OCI-LY7 (cell line): Measurements from ENCODE around the gene TBCEL. TPM values are rescaled to one million over a fixed set of nuclear protein-coding genes. Genes with fewer than 3 reads are reported as not detected.

Source experiments
- BruUV-seq: library from RNA; stranded (reverse); fragments of 400-500 nt; replicated peaks from 2 replicates; lab custom pipeline; 2021; lab: Mats Ljungman, UMichigan
- CTCF ChIA-PET: fragments of 300-600 bp; sonication (Branson Sonifier 250); formaldehyde crosslinking; loops from one replicate; lab custom pipeline; 2022; ENCODE audit warnings: antibody characterized with exemption; ENCODE audit not compliant: unreplicated experiment; lab: Charles Lee
- POLR2A ChIA-PET: fragments of 300-600 bp; sonication (Branson Sonifier 250); formaldehyde crosslinking; loops from one replicate; lab custom pipeline; 2022; ENCODE audit warnings: antibody characterized with exemption; lab: Charles Lee
- DNase-seq: peaks from one replicate; pipeline ENCODE4 v3.0.0-alpha.2; 2015; ENCODE audit warnings: low spot score
- H2AFZ ChIP-seq: fragments of 200-600 bp; sonication (generic), shearing (Covaris generic); 2 replicates; pipeline ENCODE4 v1.6.1; 2014; ENCODE audit warnings: mild to moderate bottlenecking, antibody characterized with exemption, low read length, moderate library complexity
- H3K27ac ChIP-seq: fragments of 200-600 bp; sonication (generic); 2 replicates; pipeline ENCODE4 v1.5.1; 2014; ENCODE audit warnings: mixed run types, low read depth, mild to moderate bottlenecking, moderate library complexity, low read length, inconsistent platforms; ENCODE audit not compliant: poor library complexity, severe bottlenecking
- H3K36me3 ChIP-seq: fragments of 200-600 bp; sonication (generic); 2 replicates; pipeline ENCODE4 v1.6.1; 2014; ENCODE audit warnings: mild to moderate bottlenecking, antibody characterized with exemption, low read length, moderate library complexity, mixed read lengths; ENCODE audit not compliant: insufficient read depth
- H3K4me1 ChIP-seq: fragments of 200-600 bp; sonication (generic); 2 replicates; pipeline ENCODE4 v1.5.1; 2014; ENCODE audit warnings: mild to moderate bottlenecking, low read length; ENCODE audit not compliant: insufficient read depth, poor library complexity, severe bottlenecking
- H3K4me2 ChIP-seq: fragments of 200-600 bp; sonication (generic); 2 replicates; pipeline ENCODE4 v1.6.1; 2014; ENCODE audit warnings: mild to moderate bottlenecking, low read length
- H3K4me3 ChIP-seq: fragments of 200-600 bp; sonication (generic); 2 replicates; pipeline ENCODE4 v1.5.1; 2014; ENCODE audit warnings: mild to moderate bottlenecking, low read depth, low read length; ENCODE audit not compliant: poor library complexity, severe bottlenecking
- H3K79me2 ChIP-seq: fragments of 200-600 bp; sonication (generic); 2 replicates; pipeline ENCODE4 v1.6.1; 2016; ENCODE audit warnings: low read depth, mild to moderate bottlenecking, low read length, moderate library complexity, mixed read lengths; ENCODE audit not compliant: insufficient read depth
- H3K9me2 ChIP-seq: fragments of 200-600 bp; sonication (generic); 2 replicates; pipeline ENCODE4 v1.6.1; 2016; ENCODE audit warnings: mild to moderate bottlenecking, low read length, mixed read lengths; ENCODE audit not compliant: insufficient read depth
- H3K9me3 ChIP-seq: fragments of 200-600 bp; sonication (generic); 2 replicates; pipeline ENCODE4 v1.6.1; 2014; ENCODE audit warnings: mild to moderate bottlenecking, mixed run types, low read length, mixed read lengths
- H4K20me1 ChIP-seq: fragments of 200-600 bp; sonication (generic); 2 replicates; pipeline ENCODE4 v1.6.1; 2014; ENCODE audit warnings: mild to moderate bottlenecking, antibody characterized with exemption, low read length, moderate library complexity, mixed read lengths; ENCODE audit not compliant: insufficient read depth
- CTCF ChIP-seq: fragments of 200-600 bp; sonication (generic); conservative IDR thresholded peaks from 2 replicates; pipeline ENCODE4 v1.5.1; 2014; ENCODE audit warnings: mild to moderate bottlenecking, antibody characterized with exemption, low read length, moderate library complexity, mixed read lengths
- EZH2phosphoT487 ChIP-seq: fragments of 200-600 bp; sonication (generic); IDR thresholded peaks from 2 replicates; pipeline ENCODE4 v1.6.1; 2018; ENCODE audit warnings: low read depth, borderline replicate concordance, mild to moderate bottlenecking, mixed run types, antibody characterized with exemption, low read length, moderate library complexity, mixed read lengths
- intact Hi-C: fragments of 100-400 bp; cut with micrococcal nuclease; formaldehyde crosslinking; loops from one replicate; pipeline ENCODE4 v1.10.0; 2022; ENCODE audit not compliant: unreplicated experiment
- total RNA-seq, 2 experiments: library from RNA; depleted of rRNA in 1 of 2; stranded (reverse); fragments of >200 nt in 1 of 2; shearing (Covaris generic) in 1 of 2; gene quantifications; 2 replicates each; pipeline ENCODE4 v1.2.3, GENCODE V29; 2014 to 2022

Gene TBCEL
- total RNA-seq, 2 experiments from 2014 or later: 13.0 to 17.1 TPM

DNA sequence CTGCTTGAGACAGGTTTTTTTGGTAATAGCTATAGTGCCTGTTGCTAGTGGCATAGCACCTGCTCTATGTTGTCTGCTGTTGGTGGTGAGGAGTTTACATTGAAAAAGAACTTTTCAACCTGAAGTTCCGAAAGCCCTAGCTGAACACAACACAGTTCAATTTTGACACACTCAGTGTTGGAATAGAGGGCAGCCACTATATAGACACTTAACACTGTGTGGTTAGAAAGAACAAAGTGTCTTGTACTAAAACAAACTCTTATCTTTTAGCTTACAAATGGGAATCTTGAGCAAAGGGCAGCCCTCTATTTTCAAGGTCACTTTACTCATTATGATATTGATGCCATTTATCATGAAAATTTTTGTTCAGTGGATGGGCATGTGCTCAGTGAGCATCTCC, 18.4 kb downstream of the TBCEL start:
- Histone ChIP-seq H2AFZ (no peak overlapping the region), H3K27ac (no peak overlapping the region), H3K4me3 (no peak overlapping the region), H3K79me2 (no peaks in the 10 kb centered on the region), H3K4me2 (no peak overlapping the region), H3K36me3 (peaks cover 3% of the 10 kb centered on the region; the same call in 1 of the 2 replicates), H3K4me1 (no peaks in the 10 kb centered on the region), H3K9me2 (no peaks in the 10 kb centered on the region), H3K9me3 (no peaks in the 10 kb centered on the region), H4K20me1 (no peaks in the 10 kb centered on the region)
- ChIA-PET POLR2A (interaction anchor here (0.7 to 1.5 kb wide), 5 partner anchors 9 to 70 kb away, joined by 3 to 4 read pairs (median 3); no protein-coding TSS in a partner anchor), CTCF (no interaction called here)
- TF ChIP-seq CTCF: no peak
- TF ChIP-seq EZH2phosphoT487: no peak
- intact Hi-C loops: no loop called here
- no TSS peak for BruUV-seq
- DNase-seq: no peak

DNA sequence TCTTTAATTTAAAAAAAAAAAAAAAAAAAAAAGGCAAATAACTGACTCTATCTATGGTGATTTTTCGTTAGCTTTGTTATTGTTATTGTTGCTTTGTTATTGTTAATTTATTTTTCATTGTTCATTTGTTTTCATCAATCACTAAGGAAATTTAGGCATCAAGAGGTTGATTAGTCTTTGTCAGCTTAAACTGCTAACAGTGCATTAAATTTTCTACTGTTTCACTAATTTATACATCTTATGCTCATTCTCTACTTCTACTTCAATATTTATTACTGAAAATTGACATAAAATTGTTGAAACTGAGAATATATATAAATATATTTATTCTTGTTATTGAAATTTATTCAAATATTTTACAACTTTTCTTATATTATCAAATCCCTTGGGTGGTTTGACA, 24.0 kb downstream of the TBCEL start:
- H3K4me3 ChIP-seq: no peak overlapping the region

More for the DNA sequence above, 24.0 kb downstream of the TBCEL start:
- no peak for DNase-seq
- TF ChIP-seq CTCF: no peak
- TF ChIP-seq EZH2phosphoT487: no peak
- no TSS peak for BruUV-seq
- H4K20me1 ChIP-seq: no peaks in the 10 kb centered on the region
- H3K9me3 ChIP-seq: no peaks in the 10 kb centered on the region
- no peak overlapping the region for H3K27ac ChIP-seq
- ChIA-PET CTCF (no interaction called here), POLR2A (no interaction called here)
- H2AFZ ChIP-seq: no peak overlapping the region
- intact Hi-C loops: no loop called here
- H3K9me2 ChIP-seq: no peaks in the 10 kb centered on the region
- peaks cover 5% of the 10 kb centered on the region; the same call in 1 of the 2 replicates for H3K36me3 ChIP-seq
- no peak overlapping the region for H3K4me2 ChIP-seq
- no peaks in the 10 kb centered on the region for H3K4me1 ChIP-seq
- H3K79me2 ChIP-seq: no peaks in the 10 kb centered on the region
